Lower lobe of right lung (tissue), 2 donors: ENCODE data around the gene TRERF1. TPM values are rescaled to one million over a fixed set of nuclear protein-coding genes. Genes with fewer than 3 reads are reported as not detected.

ENCODE experiments used
- ATAC-seq, 2 donors: fragments of 200-7000 bp; cut with Tn5 transposase; one replicate each; pipeline ENCODE4 v1.9.1; 2020 to 2022; ENCODE audit warnings: mild to moderate bottlenecking in 2 of 2, moderate library complexity in 2 of 2
- DNase-seq: peaks from one replicate; pipeline ENCODE4 v3.0.0-alpha.2; 2020
- H3K27ac ChIP-seq: fragments of 200-600 bp; one replicate; pipeline ENCODE4 v1.8.0; 2022
- H3K27me3 ChIP-seq: fragments of 200-600 bp; one replicate; pipeline ENCODE4 v1.8.0; 2022; ENCODE audit warnings: low read depth
- H3K36me3 ChIP-seq: fragments of 200-600 bp; one replicate; pipeline ENCODE4 v1.8.0; 2022; ENCODE audit warnings: mild to moderate bottlenecking
- H3K4me1 ChIP-seq: fragments of 200-600 bp; one replicate; pipeline ENCODE4 v1.8.0; 2022
- H3K4me3 ChIP-seq: fragments of 200-600 bp; one replicate; pipeline ENCODE4 v1.8.0; 2022; ENCODE audit warnings: mild to moderate bottlenecking
- H3K9me3 ChIP-seq: fragments of 200-600 bp; one replicate; pipeline ENCODE4 v1.8.0; 2022
- intact Hi-C: fragments of 100-400 bp; cut with DNase I; formaldehyde crosslinking; loops from one replicate; pipeline ENCODE4 v1.11.0; 2022
- total RNA-seq: library from RNA; stranded (reverse); fragmentation: NEBNext Ultra II Directional; extraction: Animal tissue kit (Norgen Biotek cat#: 25700); gene quantifications from one replicate; pipeline ENCODE4 v1.2.1, GENCODE V29; 2021
- TF ChIP-seq, protein P1 (sequence below): fragments of 200-600 bp; IDR thresholded peaks from one replicate; pipeline ENCODE4 v1.8.0; 2022; ENCODE audit warnings: antibody characterized with exemption, mild to moderate bottlenecking
- donor health status: DM: no; HTN: yes; CAD: no; lungs with severe emphysema.

The TRERF1 gene
- total RNA-seq, 1 donor from 2014 or later = 5.6 TPM

DNA sequence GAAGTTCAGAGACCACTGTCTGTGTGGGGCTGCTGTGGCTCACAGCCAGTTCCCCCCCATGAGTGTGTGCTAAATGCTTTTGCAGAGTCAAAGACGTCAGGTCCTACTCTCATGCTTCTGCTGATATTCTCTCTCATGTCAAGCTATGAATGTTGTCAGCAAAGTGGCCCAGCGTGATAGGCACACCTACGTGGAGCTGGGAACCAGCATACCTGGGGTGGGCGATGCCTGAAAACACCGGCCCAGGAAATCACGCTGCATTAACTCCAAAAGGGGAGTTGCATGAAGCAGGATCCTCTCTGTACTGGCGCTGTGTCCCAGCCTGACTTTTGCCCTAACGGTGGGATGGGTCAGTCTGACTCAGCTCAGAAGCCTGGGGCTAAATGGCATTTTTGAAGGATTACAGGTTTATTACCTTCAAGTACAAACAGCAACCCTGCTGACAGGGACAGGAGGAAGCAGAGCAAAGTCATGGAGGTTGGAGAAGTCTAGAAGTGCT is 225.0 kb downstream of the TRERF1 start:
- peak overlapping the region; percentile 44 for H3K27ac ChIP-seq
- H3K27me3 ChIP-seq = no peaks in the 10 kb centered on the region
- H3K4me3 ChIP-seq = no peak overlapping the region
- TF ChIP-seq, protein P1, sequence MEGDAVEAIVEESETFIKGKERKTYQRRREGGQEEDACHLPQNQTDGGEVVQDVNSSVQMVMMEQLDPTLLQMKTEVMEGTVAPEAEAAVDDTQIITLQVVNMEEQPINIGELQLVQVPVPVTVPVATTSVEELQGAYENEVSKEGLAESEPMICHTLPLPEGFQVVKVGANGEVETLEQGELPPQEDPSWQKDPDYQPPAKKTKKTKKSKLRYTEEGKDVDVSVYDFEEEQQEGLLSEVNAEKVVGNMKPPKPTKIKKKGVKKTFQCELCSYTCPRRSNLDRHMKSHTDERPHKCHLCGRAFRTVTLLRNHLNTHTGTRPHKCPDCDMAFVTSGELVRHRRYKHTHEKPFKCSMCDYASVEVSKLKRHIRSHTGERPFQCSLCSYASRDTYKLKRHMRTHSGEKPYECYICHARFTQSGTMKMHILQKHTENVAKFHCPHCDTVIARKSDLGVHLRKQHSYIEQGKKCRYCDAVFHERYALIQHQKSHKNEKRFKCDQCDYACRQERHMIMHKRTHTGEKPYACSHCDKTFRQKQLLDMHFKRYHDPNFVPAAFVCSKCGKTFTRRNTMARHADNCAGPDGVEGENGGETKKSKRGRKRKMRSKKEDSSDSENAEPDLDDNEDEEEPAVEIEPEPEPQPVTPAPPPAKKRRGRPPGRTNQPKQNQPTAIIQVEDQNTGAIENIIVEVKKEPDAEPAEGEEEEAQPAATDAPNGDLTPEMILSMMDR = no peak
- ATAC-seq = peak; percentile 42 to 58
- H3K36me3 ChIP-seq = peaks cover 26% of the 10 kb centered on the region
- H3K4me1 ChIP-seq = peaks cover 9% of the 10 kb centered on the region
- intact Hi-C loops = no loop called here
- H3K9me3 ChIP-seq = no peaks in the 10 kb centered on the region
- no peak for DNase-seq

DNA sequence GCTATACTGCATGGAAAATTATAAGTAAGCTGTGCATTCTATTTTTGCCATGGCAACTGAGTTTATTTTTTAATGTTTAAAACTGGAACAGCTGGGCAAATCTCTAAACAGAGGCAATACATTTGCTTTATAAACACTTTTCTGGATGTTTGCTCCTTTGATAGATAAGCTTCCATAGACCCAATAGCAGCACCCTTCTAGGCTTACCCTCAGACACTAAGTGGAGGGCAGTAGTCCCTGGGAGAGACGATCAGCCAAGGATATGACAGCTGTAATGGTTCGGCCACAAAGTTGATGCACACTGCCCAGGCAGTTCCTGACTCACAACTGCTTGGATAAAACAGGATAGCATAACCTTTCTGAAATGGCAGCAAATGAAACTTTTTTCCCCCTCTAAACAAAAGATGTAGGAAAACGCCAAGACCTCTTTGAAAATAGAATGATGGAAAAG is 225.5 kb downstream of the TRERF1 start:
- no peak for ATAC-seq
- Histone ChIP-seq H3K9me3 (no peaks in the 10 kb centered on the region), H3K4me3 (no peak overlapping the region), H3K36me3 (peaks cover 21% of the 10 kb centered on the region), H3K27me3 (no peaks in the 10 kb centered on the region), H3K27ac (no peak overlapping the region), H3K4me1 (peaks cover 9% of the 10 kb centered on the region)
- TF ChIP-seq, protein P1 = no peak
- intact Hi-C loops = no loop called here
- no peak for DNase-seq

DNA sequence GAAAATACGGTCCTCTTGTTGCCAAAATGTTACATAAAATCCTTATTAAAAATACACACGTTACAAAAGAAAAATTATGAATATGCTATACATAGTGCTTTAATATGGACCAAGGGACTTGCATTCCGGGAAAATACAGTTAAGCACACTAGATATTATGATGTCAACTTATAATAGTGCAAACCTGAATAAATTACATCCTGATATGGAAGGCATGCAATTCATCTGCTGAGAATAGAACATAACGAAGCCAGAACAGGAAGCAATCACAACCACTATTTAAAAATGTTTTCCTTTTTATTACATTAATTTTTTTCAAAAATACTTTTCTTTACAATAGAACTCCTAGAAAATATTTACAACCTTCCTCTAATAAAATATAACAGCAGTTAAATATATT is 226.3 kb downstream of the TRERF1 start:
- ATAC-seq = no peak
- H3K36me3 ChIP-seq = peaks cover 21% of the 10 kb centered on the region

DNA sequence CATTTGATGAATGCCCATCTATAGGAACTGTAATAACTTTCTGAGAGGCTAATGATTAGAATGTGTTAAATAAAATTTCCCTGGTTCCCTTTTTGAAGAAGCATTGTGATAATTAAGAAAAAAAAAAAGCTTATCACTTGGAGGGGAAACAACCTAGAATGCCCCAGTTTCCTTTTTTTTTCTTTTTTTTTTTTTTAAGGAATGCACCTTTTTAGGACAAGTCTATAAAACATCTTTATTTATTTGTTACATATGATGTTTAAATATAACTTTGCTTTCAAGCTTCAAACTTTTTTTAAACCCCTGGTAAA is 226.7 kb downstream of the TRERF1 start:
- peaks cover 9% of the 10 kb centered on the region for H3K4me1 ChIP-seq
- DNase-seq (no peak), ATAC-seq (no peak)
- TF ChIP-seq, protein P1 = no peak
- intact Hi-C loops = no loop called here
- H3K27me3 ChIP-seq = no peaks in the 10 kb centered on the region
- no peak overlapping the region for H3K4me3 ChIP-seq
- H3K9me3 ChIP-seq = no peaks in the 10 kb centered on the region
- H3K27ac ChIP-seq = no peak overlapping the region
- peaks cover 21% of the 10 kb centered on the region for H3K36me3 ChIP-seq

More for the DNA sequence above, 226.3 kb downstream of the TRERF1 start:
- TF ChIP-seq, protein P1 = no peak
- no peaks in the 10 kb centered on the region for H3K27me3 ChIP-seq
- no peak for DNase-seq
- no peaks in the 10 kb centered on the region for H3K9me3 ChIP-seq
- no peak overlapping the region for H3K27ac ChIP-seq
- intact Hi-C loops = no loop called here
- H3K4me3 ChIP-seq = no peak overlapping the region
- peaks cover 9% of the 10 kb centered on the region for H3K4me1 ChIP-seq

DNA sequence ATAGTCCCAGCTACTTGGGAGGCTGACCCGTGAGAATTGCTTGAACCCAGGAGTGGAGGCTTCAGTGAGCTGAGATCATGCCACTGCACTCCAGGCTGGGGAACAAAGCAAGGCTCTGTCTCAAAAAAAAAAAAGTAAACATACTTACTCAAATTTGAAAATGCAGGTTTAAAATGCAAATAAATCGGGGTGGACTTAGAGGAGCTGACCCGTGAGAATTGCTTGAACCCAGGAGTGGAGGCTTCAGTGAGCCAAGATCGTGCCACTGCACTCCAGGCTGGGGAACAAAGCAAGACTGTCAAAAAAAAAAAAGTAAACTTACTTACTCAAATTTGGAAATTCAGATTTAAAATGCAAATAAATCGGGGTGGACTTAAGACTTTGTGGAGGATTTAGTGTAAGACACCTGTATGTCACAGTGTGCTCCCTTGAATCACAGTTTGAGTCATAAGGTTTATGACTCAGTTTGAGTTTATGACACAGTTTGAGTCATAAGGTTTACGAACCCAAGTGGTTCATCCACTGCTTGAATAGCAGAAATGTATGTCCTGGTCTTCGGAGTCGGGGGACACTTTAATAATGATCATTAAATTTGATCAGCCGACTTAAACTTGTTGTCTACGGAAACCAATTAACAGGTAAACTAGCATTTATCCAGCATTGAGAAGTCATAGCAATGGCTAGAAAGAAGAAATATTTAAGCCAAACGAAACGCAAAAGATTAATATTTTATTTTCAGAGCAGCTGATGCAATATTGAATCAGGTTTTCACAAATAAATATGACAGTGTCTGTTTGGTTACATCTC is 227.3 kb downstream of the TRERF1 start:
- no peak for DNase-seq
- intact Hi-C loops = no loop called here
- Histone ChIP-seq H3K4me1 (peaks cover 9% of the 10 kb centered on the region), H3K27me3 (no peaks in the 10 kb centered on the region), H3K27ac (no peak overlapping the region), H3K4me3 (no peak overlapping the region), H3K9me3 (no peaks in the 10 kb centered on the region), H3K36me3 (peaks cover 21% of the 10 kb centered on the region)
- no peak for ATAC-seq
- TF ChIP-seq, protein P1 = no peak
